Peyer's patch (tissue), 4 donors: Measurements from ENCODE around the gene IQGAP2. TPM values are rescaled to one million over a fixed set of nuclear protein-coding genes. Genes with fewer than 3 reads are reported as not detected.
"Not testable (repeated sequence)": the region's sequence is repeated elsewhere in the genome, so short reads cannot be mapped to it uniquely, and the experiment has no call there.

Experiments used
- DNase-seq, 3 donors: peaks; one replicate each; pipeline ENCODE4 v3.0.0-alpha.2; 2017 to 2019
- H3K27ac ChIP-seq, 4 donors: fragments of 200-600 bp; sonication (generic); one replicate each; pipeline ENCODE4 v1.5.1; 2016 to 2019
- H3K27me3 ChIP-seq, 2 donors: fragments of 200-600 bp; sonication (generic); one replicate each; pipeline ENCODE4 v1.5.1; 2019
- H3K36me3 ChIP-seq, 3 donors: fragments of 200-600 bp; sonication (generic); one replicate each; pipeline ENCODE4 v1.5.1; 2016 to 2019
- H3K4me1 ChIP-seq, 4 donors: fragments of 200-600 bp; sonication (generic); one replicate each; pipeline ENCODE4 v1.5.1; 2016 to 2019
- H3K4me3 ChIP-seq, 4 donors: fragments of 200-600 bp; sonication (generic); 1 replicate in 3 of 4; 2 replicates in 1 of 4; pipeline ENCODE4 v1.5.1; 2016 to 2019; ENCODE audit warnings: mild to moderate bottlenecking in 1 of 4
- H3K9me3 ChIP-seq, 4 donors: fragments of 200-600 bp; sonication (generic); one replicate each; pipeline ENCODE4 v1.5.1; 2016 to 2019; ENCODE audit warnings: mild to moderate bottlenecking in 1 of 4
- CTCF ChIP-seq, 6 experiments: fragments of 450-650 bp in 4 of 6; fragments of 200-600 bp in 2 of 6; sonication (generic) in 1 of 6; IDR thresholded peaks; one replicate each; pipeline ENCODE4 v1.5.1; 2017 to 2019; ENCODE audit warnings: antibody characterized with exemption in 6 of 6, mild to moderate bottlenecking in 3 of 6, moderate library complexity in 1 of 6
- POLR2A ChIP-seq, 2 donors: fragments of 450-650 bp; IDR thresholded peaks; one replicate each; pipeline ENCODE4 v1.5.1; 2017; ENCODE audit warnings: antibody characterized with exemption in 2 of 2, mild to moderate bottlenecking in 2 of 2, moderate library complexity in 2 of 2
- total RNA-seq, 4 donors: library from RNA; depleted of rRNA; stranded (reverse); fragments of >200 nt; gene quantifications; one replicate each; pipeline ENCODE4 v1.1.0, GENCODE V29; 2016

IQGAP2 gene
- total RNA-seq, 4 donors from 2014 or later, result 58.6 to 110 (median 84.7) TPM

GRCh38 chr5:76503929-76504328 lies 100.8 kb downstream of the IQGAP2 start:
- DNase-seq, result no peak
- H3K27me3 ChIP-seq, result no peaks in the 10 kb centered on the region
- no peak overlapping the region for H3K27ac ChIP-seq
- H3K4me3 ChIP-seq, result no peak overlapping the region
- no peak for TF ChIP-seq POLR2A (IDR thresholded peaks at IDR 0.05)
- TF ChIP-seq CTCF (IDR thresholded peaks at IDR 0.05), result no peak
- H3K4me1 ChIP-seq, result no peaks in the 10 kb centered on the region
- no peaks in the 10 kb centered on the region for H3K36me3 ChIP-seq
- H3K9me3 ChIP-seq, result no peaks in the 10 kb centered on the region

GRCh38 chr5:76504901-76505564 lies 101.9 kb downstream of the IQGAP2 start:
- TF ChIP-seq CTCF (IDR thresholded peaks at IDR 0.05) (no peak), POLR2A (IDR thresholded peaks at IDR 0.05) (no peak)
- no peaks in the 10 kb centered on the region for H3K9me3 ChIP-seq
- no peak for DNase-seq

GRCh38 chr5:76513476-76513875 lies 110.4 kb downstream of the IQGAP2 start:
- no peaks in the 10 kb centered on the region for H3K27me3 ChIP-seq
- H3K36me3 ChIP-seq, result no peaks in the 10 kb centered on the region
- no peaks in the 10 kb centered on the region for H3K4me1 ChIP-seq
- no peak overlapping the region for H3K4me3 ChIP-seq
- no peak overlapping the region for H3K27ac ChIP-seq
- no peak for TF ChIP-seq POLR2A (IDR thresholded peaks at IDR 0.05)
- no peak for TF ChIP-seq CTCF (IDR thresholded peaks at IDR 0.05)
- no peak for DNase-seq
- H3K9me3 ChIP-seq, result no peaks in the 10 kb centered on the region

More at GRCh38 chr5:76504901-76505564, 101.9 kb downstream of the IQGAP2 start:
- Histone ChIP-seq H3K27me3 (no peaks in the 10 kb centered on the region), H3K36me3 (no peaks in the 10 kb centered on the region), H3K4me1 (no peaks in the 10 kb centered on the region), H3K4me3 (no peak overlapping the region), H3K27ac (no peak overlapping the region)

DNA sequence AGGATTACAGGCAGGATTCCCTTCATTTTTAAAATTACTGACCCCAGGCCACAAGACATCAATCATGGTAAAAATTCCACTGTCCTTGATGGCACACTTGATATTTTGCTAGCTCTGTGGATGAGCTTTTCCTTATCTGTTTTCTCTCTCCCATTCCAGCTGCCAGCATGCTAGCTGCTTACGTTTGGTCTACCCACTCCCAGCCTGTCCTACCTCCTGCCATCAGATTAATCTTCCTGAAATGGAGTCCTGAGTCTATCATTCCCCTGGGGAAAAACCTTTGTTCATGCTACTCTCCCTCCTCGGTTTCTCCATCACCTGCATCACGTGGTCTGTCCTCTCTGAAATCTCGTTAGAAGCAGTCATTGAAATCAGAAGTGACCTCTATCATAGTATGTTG lies 111.2 kb downstream of the IQGAP2 start:
- H3K27ac ChIP-seq, result no peak overlapping the region
- TF ChIP-seq POLR2A (IDR thresholded peaks at IDR 0.05), result no peak
- no peak for TF ChIP-seq CTCF (IDR thresholded peaks at IDR 0.05)
- H3K9me3 ChIP-seq, result no peaks in the 10 kb centered on the region
- H3K27me3 ChIP-seq, result no peaks in the 10 kb centered on the region
- no peaks in the 10 kb centered on the region for H3K4me1 ChIP-seq
- H3K4me3 ChIP-seq, result no peak overlapping the region
- DNase-seq, result no peak
- H3K36me3 ChIP-seq, result no peaks in the 10 kb centered on the region

DNA sequence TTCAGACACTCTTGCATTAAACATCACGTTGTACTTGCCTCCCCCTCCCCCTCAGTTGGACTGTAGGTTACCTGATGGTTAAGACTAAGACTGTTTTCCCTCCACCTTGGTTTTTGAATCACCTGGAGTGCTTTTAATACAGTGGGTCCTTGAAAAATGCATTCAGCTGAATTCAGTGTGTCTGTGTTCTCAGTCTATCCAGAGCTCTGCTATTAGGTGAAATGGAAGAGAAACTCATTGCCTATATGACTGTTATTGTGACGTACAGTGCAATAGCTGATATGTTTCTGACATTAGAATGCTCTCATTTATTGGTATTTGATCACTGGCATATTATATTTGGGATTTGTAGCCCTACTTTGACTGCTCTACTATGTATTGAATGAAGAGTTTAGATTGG lies 111.6 kb downstream of the IQGAP2 start:
- Histone ChIP-seq H3K27ac (no peak overlapping the region), H3K9me3 (no peaks in the 10 kb centered on the region), H3K36me3 (no peaks in the 10 kb centered on the region), H3K4me3 (no peak overlapping the region), H3K27me3 (no peaks in the 10 kb centered on the region), H3K4me1 (no peaks in the 10 kb centered on the region)
- TF ChIP-seq CTCF (IDR thresholded peaks at IDR 0.05), result no peak
- DNase-seq, result no peak

- no peak overlapping the region for H3K4me3 ChIP-seq
- H3K27me3 ChIP-seq, result no peaks in the 10 kb centered on the region
- H3K4me1 ChIP-seq, result peaks cover 0 to 12% (median 0%) of the 10 kb centered on the region in 4 donors
- TF ChIP-seq POLR2A (IDR thresholded peaks at IDR 0.05) (no peak), CTCF (IDR thresholded peaks at IDR 0.05) (no peak)
- no peak for DNase-seq
- H3K9me3 ChIP-seq, result no peaks in the 10 kb centered on the region
- no peak overlapping the region for H3K27ac ChIP-seq
- no peaks in the 10 kb centered on the region for H3K36me3 ChIP-seq
Measured at GRCh38 chr5:76517334-76517733, 114.2 kb downstream of the IQGAP2 start.

DNA sequence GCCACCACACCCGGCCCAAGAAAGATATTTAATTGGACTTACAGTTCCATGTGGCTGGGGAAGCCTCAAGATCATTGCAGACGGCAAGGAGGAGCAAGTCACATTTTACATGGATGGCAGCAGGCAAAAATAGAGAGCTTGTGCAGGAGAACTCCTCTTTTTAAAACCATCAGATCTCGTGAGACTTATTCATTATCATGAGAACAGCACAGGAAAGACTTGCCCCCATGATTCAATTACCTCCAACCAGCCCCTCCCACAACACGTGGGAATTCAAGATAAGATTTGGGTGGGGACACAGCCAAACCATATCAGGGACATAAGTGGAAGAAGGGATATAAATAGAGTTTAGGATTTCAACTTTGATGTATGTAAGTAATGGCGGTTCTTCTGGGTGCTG lies 115.2 kb downstream of the IQGAP2 start:
- not testable (repeated sequence) for H3K27me3 ChIP-seq, DNase-seq, H3K9me3 ChIP-seq, H3K27ac ChIP-seq, H3K4me3 ChIP-seq, H3K36me3 ChIP-seq
- H3K4me1 ChIP-seq, result peaks cover 0 to 15% (median 0%) of the 10 kb centered on the region in 4 donors
